Sigmoid colon (tissue), 7 donors: ENCODE data around the gene USF1. TPM values are rescaled to one million over a fixed set of nuclear protein-coding genes. Genes with fewer than 3 reads are reported as not detected.

ENCODE experiments used
- DNase-seq: peaks from one replicate; pipeline ENCODE4 v3.0.0-alpha.2; 2019
- H3K27ac ChIP-seq, 4 donors: fragments of 200-600 bp; sonication (generic); one replicate each; pipeline ENCODE4 v1.5.1; 2016 to 2019; ENCODE audit warnings: mild to moderate bottlenecking in 1 of 4
- H3K27me3 ChIP-seq, 3 donors: fragments of 200-600 bp; sonication (generic); one replicate each; pipeline ENCODE4 v1.5.1; 2019; ENCODE audit warnings: mild to moderate bottlenecking in 1 of 3
- H3K36me3 ChIP-seq, 4 donors: fragments of 200-600 bp; sonication (generic); one replicate each; pipeline ENCODE4 v1.5.1; 2016 to 2019
- H3K4me1 ChIP-seq, 4 donors: fragments of 200-600 bp; sonication (generic); one replicate each; pipeline ENCODE4 v1.5.1; 2017 to 2019
- H3K4me3 ChIP-seq, 4 donors: fragments of 200-600 bp; sonication (generic); one replicate each; pipeline ENCODE4 v1.5.1; 2017 to 2019; ENCODE audit warnings: mild to moderate bottlenecking in 2 of 4, moderate library complexity in 1 of 4
- H3K9me3 ChIP-seq, 4 donors: fragments of 200-600 bp in 3 of 4; sonication (generic) in 3 of 4; one replicate each; pipeline versions ENCODE4 v1.5.1 to v1.6.1; 2013 to 2019
- EP300 ChIP-seq, 4 donors: sonication (generic); formaldehyde crosslinking; IDR thresholded peaks; one replicate each; pipeline ENCODE4 v1.6.1; 2017; ENCODE audit warnings: antibody characterized with exemption in 4 of 4
- POLR2A ChIP-seq, 2 donors: fragments of 450-650 bp; IDR thresholded peaks; one replicate each; pipeline ENCODE4 v1.6.1; 2016; ENCODE audit warnings: antibody characterized with exemption in 2 of 2, mild to moderate bottlenecking in 2 of 2, moderate library complexity in 2 of 2
- POLR2AphosphoS5 ChIP-seq, 4 donors: sonication (generic); formaldehyde crosslinking; IDR thresholded peaks; one replicate each; pipeline ENCODE4 v1.6.1; 2017; ENCODE audit warnings: antibody characterized with exemption in 4 of 4
- WGBS, 2 donors: extraction: QIAGEN DNeasy Blood & Tissue Kit; methylation state at CpG; one replicate each; pipeline ENCODE4 v1.1.7; 2013; 5-methylcytosine and 5-hydroxymethylcytosine counted together
- intact Hi-C: fragments of 100-400 bp; cut with DNase I; formaldehyde crosslinking; loops from one replicate; pipeline ENCODE4 v1.15.1; 2023
- polyA plus RNA-seq, 3 donors: library from polyadenylated mRNA; stranded (reverse); fragments of 200-250 nt; gene quantifications; one replicate each; pipeline ENCODE4 v1.2.3, GENCODE V29; 2013
- total RNA-seq, 4 donors: library from RNA; depleted of rRNA; stranded (reverse); fragments of >200 nt; gene quantifications; one replicate each; pipeline ENCODE4 v1.1.0, GENCODE V29; 2016
- TF ChIP-seq, protein P1 (sequence below), 4 experiments: fragments of 450-650 bp in 3 of 4; fragments of 200-600 bp in 1 of 4; IDR thresholded peaks; one replicate each; pipeline ENCODE4 v1.5.1; 2016 to 2019; ENCODE audit warnings: antibody characterized with exemption in 4 of 4, mild to moderate bottlenecking in 3 of 4, moderate library complexity in 2 of 4
- donor health status: healthy with polysubstance abuse.
- donor health status: Bipolar disorder and iron deficiency.
- donor health status: healthy.

The USF1 gene
- total and polyA plus RNA-seq, 7 donors, result 25.8 to 84.6 (median 62.4) TPM

DNA sequence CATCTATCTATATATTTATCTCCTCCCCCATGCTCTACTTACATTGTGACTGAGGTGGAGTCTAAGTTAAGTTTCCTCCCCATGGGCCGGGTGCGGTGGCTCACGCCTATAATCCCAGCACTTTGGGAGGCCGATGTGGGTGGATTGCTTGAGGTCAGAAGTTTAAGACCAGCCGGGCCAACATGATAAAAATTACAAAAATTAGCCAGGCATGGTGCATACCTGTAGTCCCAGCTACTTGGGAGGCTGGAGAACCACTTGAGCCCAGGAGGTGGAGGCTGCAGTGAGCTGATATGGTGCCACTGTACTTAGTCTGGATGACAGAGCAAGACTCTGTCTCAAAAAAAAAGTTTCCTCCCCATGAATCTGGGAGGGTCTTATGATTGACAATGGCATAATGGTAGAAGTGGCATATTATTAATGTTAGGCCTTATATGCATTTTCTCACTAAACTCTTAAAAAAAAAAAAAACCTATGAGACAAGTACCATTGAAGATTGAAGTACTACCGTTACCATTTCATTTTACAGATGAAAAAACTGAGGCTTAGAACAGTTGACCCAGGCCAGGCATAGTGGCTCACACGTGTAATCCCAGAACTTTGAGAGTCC lies 36.1 kb downstream of the USF1 start:
- no peak for TF ChIP-seq EP300 (IDR thresholded peaks at IDR 0.05)
- no peak for TF ChIP-seq POLR2A (IDR thresholded peaks at IDR 0.05)
- TF ChIP-seq, protein P1, sequence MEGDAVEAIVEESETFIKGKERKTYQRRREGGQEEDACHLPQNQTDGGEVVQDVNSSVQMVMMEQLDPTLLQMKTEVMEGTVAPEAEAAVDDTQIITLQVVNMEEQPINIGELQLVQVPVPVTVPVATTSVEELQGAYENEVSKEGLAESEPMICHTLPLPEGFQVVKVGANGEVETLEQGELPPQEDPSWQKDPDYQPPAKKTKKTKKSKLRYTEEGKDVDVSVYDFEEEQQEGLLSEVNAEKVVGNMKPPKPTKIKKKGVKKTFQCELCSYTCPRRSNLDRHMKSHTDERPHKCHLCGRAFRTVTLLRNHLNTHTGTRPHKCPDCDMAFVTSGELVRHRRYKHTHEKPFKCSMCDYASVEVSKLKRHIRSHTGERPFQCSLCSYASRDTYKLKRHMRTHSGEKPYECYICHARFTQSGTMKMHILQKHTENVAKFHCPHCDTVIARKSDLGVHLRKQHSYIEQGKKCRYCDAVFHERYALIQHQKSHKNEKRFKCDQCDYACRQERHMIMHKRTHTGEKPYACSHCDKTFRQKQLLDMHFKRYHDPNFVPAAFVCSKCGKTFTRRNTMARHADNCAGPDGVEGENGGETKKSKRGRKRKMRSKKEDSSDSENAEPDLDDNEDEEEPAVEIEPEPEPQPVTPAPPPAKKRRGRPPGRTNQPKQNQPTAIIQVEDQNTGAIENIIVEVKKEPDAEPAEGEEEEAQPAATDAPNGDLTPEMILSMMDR (IDR thresholded peaks at IDR 0.05), result no peak
- no peak for TF ChIP-seq POLR2AphosphoS5 (IDR thresholded peaks at IDR 0.05)
- H3K4me1 ChIP-seq, result no peaks in the 10 kb centered on the region
- intact Hi-C loops, result no loop called here

GRCh38 chr1:161008869-161009510 lies 36.8 kb downstream of the USF1 start:
- Histone ChIP-seq H3K27me3 (no peaks in the 10 kb centered on the region), H3K4me3 (no peak overlapping the region), H3K9me3 (no peaks in the 10 kb centered on the region), H3K4me1 (no peaks in the 10 kb centered on the region), H3K36me3 (no peaks in the 10 kb centered on the region), H3K27ac (no peak overlapping the region)
- DNase-seq, result no peak
- TF ChIP-seq, protein P1 (IDR thresholded peaks at IDR 0.05), result no peak
- TF ChIP-seq EP300 (IDR thresholded peaks at IDR 0.05), result no peak
- intact Hi-C loops, result no loop called here
- WGBS, 2 donors, result 77 to 79% methylated on average over 4 of the region's 4 CpGs

More for the DNA sequence above, 36.1 kb downstream of the USF1 start:
- Histone ChIP-seq H3K36me3 (no peaks in the 10 kb centered on the region), H3K9me3 (no peaks in the 10 kb centered on the region), H3K4me3 (no peak overlapping the region), H3K27ac (no peak overlapping the region), H3K27me3 (no peaks in the 10 kb centered on the region)
- no peak for DNase-seq
- WGBS, 2 donors, result 69 to 87% methylated on average over 7 of the region's 7 CpGs

DNA sequence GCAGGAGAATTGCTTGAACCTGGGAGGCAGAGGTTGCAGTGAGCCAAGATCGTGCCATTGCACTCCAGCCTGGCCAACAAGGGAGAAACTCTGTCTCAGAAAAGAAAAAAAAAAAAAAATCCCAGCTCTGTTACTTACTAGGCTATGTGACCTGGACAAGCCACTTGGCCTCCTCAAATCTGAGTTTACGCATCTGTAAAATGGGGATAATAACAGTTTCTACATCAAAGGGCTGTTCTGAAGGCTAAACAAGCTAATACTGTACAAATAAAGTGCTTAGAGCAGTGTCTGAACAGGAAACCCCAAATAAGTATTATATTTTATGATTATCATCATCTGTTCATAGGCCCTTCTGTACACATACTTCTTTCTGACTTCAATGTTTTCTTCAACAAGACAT lies 38.4 kb downstream of the USF1 start:
- intact Hi-C loops, result no loop called here
- WGBS, 2 donors, result 97 to 100% methylated on average over 2 of the region's 2 CpGs
- Histone ChIP-seq H3K27ac (no peak overlapping the region), H3K27me3 (no peaks in the 10 kb centered on the region), H3K4me3 (no peak overlapping the region), H3K4me1 (no peaks in the 10 kb centered on the region), H3K9me3 (no peaks in the 10 kb centered on the region), H3K36me3 (no peaks in the 10 kb centered on the region)
- TF ChIP-seq, protein P1 (IDR thresholded peaks at IDR 0.05), result no peak
- TF ChIP-seq EP300 (IDR thresholded peaks at IDR 0.05) (no peak), POLR2AphosphoS5 (IDR thresholded peaks at IDR 0.05) (no peak), POLR2A (IDR thresholded peaks at IDR 0.05) (no peak)
- no peak for DNase-seq

DNA sequence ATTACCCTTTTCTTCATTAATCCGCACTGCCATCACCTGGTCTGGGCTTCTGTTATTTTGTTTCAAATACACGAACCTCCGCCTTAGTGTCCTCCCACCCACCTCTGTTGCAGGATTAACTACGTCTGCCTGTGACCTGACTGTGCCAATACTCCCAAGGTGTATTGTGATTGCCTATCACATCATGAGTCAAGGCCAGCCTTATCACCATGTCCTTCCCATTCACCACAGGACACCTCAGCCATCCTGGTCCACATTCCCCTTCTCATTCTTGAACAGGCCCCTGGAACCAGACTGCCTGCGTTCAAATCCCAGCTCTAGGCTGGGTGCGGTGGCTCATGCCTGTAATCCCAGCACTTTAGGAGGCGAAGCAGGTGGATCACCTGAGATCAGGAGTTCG lies 39.2 kb downstream of the USF1 start:
- no peaks in the 10 kb centered on the region for H3K4me1 ChIP-seq
- no peak for DNase-seq
- intact Hi-C loops, result no loop called here
- no peak overlapping the region for H3K4me3 ChIP-seq
- no peaks in the 10 kb centered on the region for H3K36me3 ChIP-seq
- no peak overlapping the region for H3K27ac ChIP-seq
- H3K27me3 ChIP-seq, result no peaks in the 10 kb centered on the region
- no peaks in the 10 kb centered on the region for H3K9me3 ChIP-seq
- WGBS, 2 donors, result 91 to 97% methylated on average over 8 of the region's 8 CpGs
- TF ChIP-seq POLR2A (IDR thresholded peaks at IDR 0.05), result no peak

GRCh38 chr1:161001525-161001924 lies 44.3 kb downstream of the USF1 start:
- H3K27ac ChIP-seq, result no peak overlapping the region
- WGBS, 2 donors, result 64 to 68% methylated on average over 5 of the region's 5 CpGs
- no peaks in the 10 kb centered on the region for H3K27me3 ChIP-seq
- no peak for TF ChIP-seq POLR2AphosphoS5 (IDR thresholded peaks at IDR 0.05)
- no peak for TF ChIP-seq POLR2A (IDR thresholded peaks at IDR 0.05)
- TF ChIP-seq, protein P1 (IDR thresholded peaks at IDR 0.05), result no peak
- TF ChIP-seq EP300 (IDR thresholded peaks at IDR 0.05), result no peak
- no peaks in the 10 kb centered on the region for H3K9me3 ChIP-seq
- intact Hi-C loops, result no loop called here
- H3K4me3 ChIP-seq, result no peak overlapping the region
- peaks cover 0 to 10% (median 0%) of the 10 kb centered on the region in 4 donors for H3K36me3 ChIP-seq
- no peak for DNase-seq
- H3K4me1 ChIP-seq, result no peaks in the 10 kb centered on the region
